Measurements from ENCODE around the gene IMPA2. TPM values are rescaled to one million over a fixed set of nuclear protein-coding genes. Genes with fewer than 3 reads are reported as not detected.

Gene IMPA2
- total and polyA plus RNA-seq, 7 donors: 61.4 to 342 (median 196) TPM

GRCh38 chr18:12006488-12006840 lies 25.2 kb downstream of the IMPA2 start:
- peaks cover 0 to 78% of the 10 kb centered on the region in 2 donors for H3K36me3 ChIP-seq (ENCODE audit: insufficient read depth in 1 of 2, low read depth in 1 of 2)
- H3K4me3 ChIP-seq: no peak overlapping the region
- no peaks in the 10 kb centered on the region for H3K4me1 ChIP-seq
- H3K27ac ChIP-seq: no peak overlapping the region
- no peaks in the 10 kb centered on the region for H3K27me3 ChIP-seq (ENCODE audit: insufficient read depth in 3 of 3, low read length in 2 of 3)
- intact Hi-C loops (cut with DNase I): no loop called here
- TF ChIP-seq, protein P1, sequence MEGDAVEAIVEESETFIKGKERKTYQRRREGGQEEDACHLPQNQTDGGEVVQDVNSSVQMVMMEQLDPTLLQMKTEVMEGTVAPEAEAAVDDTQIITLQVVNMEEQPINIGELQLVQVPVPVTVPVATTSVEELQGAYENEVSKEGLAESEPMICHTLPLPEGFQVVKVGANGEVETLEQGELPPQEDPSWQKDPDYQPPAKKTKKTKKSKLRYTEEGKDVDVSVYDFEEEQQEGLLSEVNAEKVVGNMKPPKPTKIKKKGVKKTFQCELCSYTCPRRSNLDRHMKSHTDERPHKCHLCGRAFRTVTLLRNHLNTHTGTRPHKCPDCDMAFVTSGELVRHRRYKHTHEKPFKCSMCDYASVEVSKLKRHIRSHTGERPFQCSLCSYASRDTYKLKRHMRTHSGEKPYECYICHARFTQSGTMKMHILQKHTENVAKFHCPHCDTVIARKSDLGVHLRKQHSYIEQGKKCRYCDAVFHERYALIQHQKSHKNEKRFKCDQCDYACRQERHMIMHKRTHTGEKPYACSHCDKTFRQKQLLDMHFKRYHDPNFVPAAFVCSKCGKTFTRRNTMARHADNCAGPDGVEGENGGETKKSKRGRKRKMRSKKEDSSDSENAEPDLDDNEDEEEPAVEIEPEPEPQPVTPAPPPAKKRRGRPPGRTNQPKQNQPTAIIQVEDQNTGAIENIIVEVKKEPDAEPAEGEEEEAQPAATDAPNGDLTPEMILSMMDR (IDR thresholded peaks at IDR 0.05): no peak
- ATAC-seq: no peak
- no peak for DNase-seq
- WGBS, 3 donors: 94 to 98% (median 95%) methylated on average over 6 of the region's 6 CpGs
- H3K9me3 ChIP-seq: no peaks in the 10 kb centered on the region

GRCh38 chr18:12007063-12007462 lies 25.8 kb downstream of the IMPA2 start:
- ATAC-seq: peak in 1 of 4 donors; percentile 31
- H3K4me3 ChIP-seq: no peak overlapping the region
- no peaks in the 10 kb centered on the region for H3K27me3 ChIP-seq (ENCODE audit: insufficient read depth in 3 of 3, low read length in 2 of 3)
- H3K27ac ChIP-seq: no peak overlapping the region
- 72 to 93% (median 80%) methylated on average over 12 of the region's 12 CpGs for WGBS, 3 donors
- DNase-seq: no peak
- intact Hi-C loops (cut with DNase I): no loop called here
- peaks cover 0 to 78% of the 10 kb centered on the region in 2 donors for H3K36me3 ChIP-seq (ENCODE audit: insufficient read depth in 1 of 2, low read depth in 1 of 2)
- TF ChIP-seq, protein P1 (IDR thresholded peaks at IDR 0.05): no peak
- peaks cover under 1% of the 10 kb centered on the region for H3K4me1 ChIP-seq
- no peaks in the 10 kb centered on the region for H3K9me3 ChIP-seq

- peaks cover 12% of the 10 kb centered on the region for H3K4me1 ChIP-seq
- H3K4me3 ChIP-seq: no peak overlapping the region
- H3K27ac ChIP-seq: no peak overlapping the region
- intact Hi-C loops (cut with DNase I): no loop called here
- H3K9me3 ChIP-seq: no peaks in the 10 kb centered on the region
- WGBS, 3 donors: 87 to 93% (median 89%) methylated on average over 13 of the region's 13 CpGs
- TF ChIP-seq, protein P1 (IDR thresholded peaks at IDR 0.05): no peak
- ATAC-seq (no peak), DNase-seq (no peak)
- no peaks in the 10 kb centered on the region for H3K27me3 ChIP-seq (ENCODE audit: insufficient read depth in 3 of 3, low read length in 2 of 3)
- peaks cover 0 to 85% of the 10 kb centered on the region in 2 donors for H3K36me3 ChIP-seq (ENCODE audit: insufficient read depth in 1 of 2, low read depth in 1 of 2)
These were observed 27.0 kb downstream of the IMPA2 start for GRCh38 chr18:12008181-12008767.

- peaks cover 0 to 90% of the 10 kb centered on the region in 2 donors for H3K36me3 ChIP-seq (ENCODE audit: insufficient read depth in 1 of 2, low read depth in 1 of 2)
- no peaks in the 10 kb centered on the region for H3K9me3 ChIP-seq
- TF ChIP-seq, protein P1 (IDR thresholded peaks at IDR 0.05): no peak
- H3K4me1 ChIP-seq: peaks cover 16% of the 10 kb centered on the region
- H3K27me3 ChIP-seq (ENCODE audit: insufficient read depth in 3 of 3, low read length in 2 of 3): no peaks in the 10 kb centered on the region
- WGBS, 3 donors: 68 to 80% (median 77%) methylated on average over 6 of the region's 6 CpGs
- ATAC-seq: no peak
- H3K27ac ChIP-seq: no peak overlapping the region
- no peak overlapping the region for H3K4me3 ChIP-seq
- DNase-seq: no peak
- intact Hi-C loops (cut with DNase I): no loop called here
These were observed 27.7 kb downstream of the IMPA2 start for GRCh38 chr18:12008842-12009580.
